ENCODE data around the gene PDIA5.

The PDIA5 gene

DNA sequence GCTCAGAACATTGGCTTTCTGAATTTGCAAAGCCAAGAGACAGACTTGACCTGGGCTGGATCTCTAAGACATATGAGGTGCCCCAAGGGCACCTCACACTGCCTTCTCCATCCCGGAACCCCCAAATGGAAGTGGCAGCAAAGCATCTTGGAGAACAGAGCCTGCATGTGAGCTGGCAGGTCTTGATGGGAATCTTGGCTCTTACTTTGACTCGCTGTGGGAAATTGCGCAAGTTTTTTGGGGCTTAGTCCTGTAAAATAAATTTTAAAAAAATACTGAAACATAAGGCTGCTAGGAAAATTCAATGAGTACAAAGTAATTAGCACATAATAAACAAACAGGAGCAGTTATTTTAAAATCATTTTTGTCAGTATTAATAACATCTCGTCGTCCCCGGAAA, 121.2 kb downstream of the PDIA5 start:
- DNase-seq, result no peak

DNA sequence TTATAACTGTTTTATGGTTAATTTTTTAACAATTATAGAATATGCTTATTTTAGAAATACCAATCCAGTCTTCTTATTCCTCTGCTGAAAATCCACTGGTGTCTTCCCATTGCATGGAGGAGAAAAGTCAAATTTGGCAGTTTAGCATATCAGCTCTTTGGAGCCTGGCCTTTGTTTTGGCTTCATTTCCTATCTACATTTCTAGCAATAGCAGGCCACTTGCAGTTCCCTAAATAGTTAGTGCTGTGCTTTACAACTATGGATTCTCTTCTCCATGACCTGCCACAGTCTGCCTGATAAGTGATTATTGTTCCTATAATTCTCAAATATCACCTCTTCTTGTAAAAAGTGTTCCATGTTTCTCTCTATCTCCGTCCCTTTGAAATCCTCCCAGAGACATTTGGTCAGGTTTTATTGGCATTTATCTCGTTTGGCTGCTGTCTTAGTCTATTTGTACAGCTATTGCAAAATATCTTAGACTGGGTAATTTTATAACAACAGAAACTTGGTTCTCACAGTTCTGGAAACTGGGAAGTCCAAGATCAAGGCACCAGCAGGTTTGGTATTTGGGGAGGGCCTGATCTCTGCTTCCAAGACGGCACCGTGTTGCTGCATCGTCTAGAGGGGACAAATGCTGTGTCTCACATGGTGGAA, 126.8 kb downstream of the PDIA5 start:
- no peak for DNase-seq

GRCh38 chr3:123194552-123194951, 127.7 kb downstream of the PDIA5 start:
- DNase-seq, result no peak

DNA sequence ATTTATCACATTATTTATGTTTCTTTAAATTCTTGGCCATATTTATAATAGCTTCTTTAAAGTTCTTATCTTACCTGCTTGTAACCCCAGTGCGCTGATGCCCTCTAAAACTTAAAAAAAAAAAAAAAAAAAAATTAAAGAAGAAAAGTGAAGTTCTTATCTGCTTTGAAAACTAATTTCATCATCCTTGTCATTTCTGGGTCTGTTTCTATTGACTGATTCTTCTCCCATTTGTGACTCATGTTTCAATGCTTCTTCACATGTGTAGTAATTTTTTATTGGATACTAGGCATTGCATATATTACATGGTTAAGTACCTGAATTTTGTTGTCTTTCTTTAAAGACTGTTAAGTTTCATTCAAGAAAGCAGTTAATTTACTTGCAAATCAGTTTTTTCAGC, 131.5 kb downstream of the PDIA5 start:
- no peak for DNase-seq

GRCh38 chr3:123201223-123201556, 134.4 kb downstream of the PDIA5 start:
- DNase-seq, result no peak

DNA sequence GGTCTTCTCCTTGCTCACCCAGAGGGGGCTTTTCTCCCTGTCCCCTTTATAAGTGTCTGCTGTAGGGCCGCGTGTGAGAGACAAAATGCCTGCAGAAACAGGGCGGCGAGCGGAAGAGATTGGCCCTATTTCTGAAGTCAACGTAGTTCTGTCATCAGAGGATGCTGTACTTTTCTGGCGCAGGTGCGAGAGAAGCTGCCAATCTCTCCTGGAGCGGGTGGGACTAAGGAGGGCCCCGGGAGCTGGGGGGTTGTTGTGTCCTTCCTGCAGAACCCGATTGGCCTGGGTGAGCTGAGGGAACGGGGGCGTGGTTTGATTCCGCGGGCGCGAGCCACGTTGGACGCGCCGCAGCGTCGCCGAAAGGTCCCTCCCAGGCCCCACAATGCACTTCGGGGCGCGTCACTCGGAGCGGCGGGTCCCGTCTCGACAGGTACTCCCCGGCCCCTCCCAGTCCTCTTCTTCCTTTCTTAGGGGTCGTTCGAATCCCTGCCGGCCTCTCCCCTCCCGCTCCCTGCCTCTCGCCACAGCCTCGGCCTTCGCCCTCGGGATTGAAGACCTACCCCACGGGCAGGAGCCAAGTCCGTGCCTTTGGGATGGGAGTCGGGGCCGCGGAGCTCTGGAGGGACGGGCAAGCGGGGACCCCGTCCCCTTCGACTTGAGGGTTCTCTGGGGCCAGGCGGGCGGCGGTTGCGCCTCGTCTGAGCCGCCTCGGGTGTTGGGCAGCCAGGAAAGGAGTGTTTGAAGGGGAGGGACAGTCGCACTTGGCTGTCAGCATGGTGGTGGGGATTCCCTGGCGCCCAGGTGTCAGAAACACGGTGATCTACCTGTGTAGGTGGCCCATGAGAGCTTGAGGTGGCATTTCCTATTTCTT, 135.0 kb downstream of the PDIA5 start, which contains the start of gene SEC22A:
TSS of gene SEC22A (plus strand) at position 387 of the 871 bp plus-strand sequence. CDS start 7,275 bp downstream, outside the sequence.
- DNase-seq, result peak; percentile 97

DNA sequence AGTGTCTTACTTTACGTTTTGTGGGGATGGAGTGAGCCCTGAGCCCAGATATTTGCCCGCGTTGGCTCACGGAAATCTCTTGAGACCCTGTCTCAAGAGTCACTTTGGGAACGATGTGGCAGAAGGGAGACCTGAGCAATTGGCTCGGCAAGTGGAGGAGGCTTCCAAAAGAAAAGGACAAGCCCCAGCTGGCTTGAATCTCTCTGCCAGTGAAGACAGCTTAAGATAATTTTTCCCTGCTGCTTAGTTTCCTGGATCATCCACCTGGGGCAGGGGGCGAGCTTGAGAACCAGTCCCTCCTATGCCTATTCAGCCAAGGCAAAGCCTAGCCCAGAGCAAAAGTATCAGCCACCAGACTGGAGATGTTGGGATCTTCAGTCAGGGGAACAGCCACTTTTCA, 135.6 kb downstream of the PDIA5 start:
- peak; percentile 11 for DNase-seq
